NCI-H146 treated with DMSO at 0.1 percent for 48 hours (cell line): ENCODE results near the gene IRX6.

Source experiments
- DNase-seq: peaks from one replicate; lab custom pipeline; 2025; ENCODE audit not compliant: unreplicated experiment; lab: John Stamatoyannopoulos, UW

Gene IRX6

GRCh38 chr16:55322327-55322726 lies 1.7 kb upstream of the IRX6 start:
- no peak for DNase-seq

GRCh38 chr16:55324285-55325079 lies 479 bp downstream of the IRX6 start:
- DNase-seq, result no peak

- DNase-seq, result no peak
Observed at GRCh38 chr16:55325080-55325447, 1.1 kb downstream of the IRX6 start.

DNA sequence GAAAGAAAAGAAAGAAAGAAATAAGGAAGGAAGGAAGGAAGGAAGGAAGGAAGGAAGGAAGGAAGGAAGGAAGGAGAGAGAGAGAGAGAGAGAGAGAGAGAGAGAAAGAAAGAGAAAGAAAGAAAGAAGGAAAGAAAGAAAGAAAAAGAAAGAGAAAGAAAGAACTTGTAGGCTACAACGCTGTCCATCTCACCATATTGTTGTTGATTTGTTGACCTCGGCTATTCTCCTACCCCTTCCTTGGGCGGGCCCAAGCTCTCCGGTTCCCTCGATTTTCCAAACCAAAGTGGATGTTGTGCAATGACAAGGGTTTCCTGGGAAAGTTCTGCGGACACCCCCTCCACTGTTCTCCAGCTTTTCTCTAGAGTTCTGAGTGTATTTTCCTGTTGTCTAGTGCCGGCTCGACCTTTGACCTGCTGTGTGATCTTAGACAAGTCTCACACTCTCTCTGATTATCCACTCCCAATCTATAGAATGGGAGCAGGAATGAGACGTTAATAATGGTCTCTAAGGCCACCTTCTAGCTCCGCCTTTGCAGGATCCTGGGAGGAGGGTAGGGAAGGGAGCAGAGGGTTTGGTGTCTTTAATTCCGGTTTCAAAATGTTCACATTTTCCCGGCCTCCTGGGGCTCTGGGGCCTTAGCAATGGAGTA lies 1.6 kb downstream of the IRX6 start:
- no peak for DNase-seq

DNA sequence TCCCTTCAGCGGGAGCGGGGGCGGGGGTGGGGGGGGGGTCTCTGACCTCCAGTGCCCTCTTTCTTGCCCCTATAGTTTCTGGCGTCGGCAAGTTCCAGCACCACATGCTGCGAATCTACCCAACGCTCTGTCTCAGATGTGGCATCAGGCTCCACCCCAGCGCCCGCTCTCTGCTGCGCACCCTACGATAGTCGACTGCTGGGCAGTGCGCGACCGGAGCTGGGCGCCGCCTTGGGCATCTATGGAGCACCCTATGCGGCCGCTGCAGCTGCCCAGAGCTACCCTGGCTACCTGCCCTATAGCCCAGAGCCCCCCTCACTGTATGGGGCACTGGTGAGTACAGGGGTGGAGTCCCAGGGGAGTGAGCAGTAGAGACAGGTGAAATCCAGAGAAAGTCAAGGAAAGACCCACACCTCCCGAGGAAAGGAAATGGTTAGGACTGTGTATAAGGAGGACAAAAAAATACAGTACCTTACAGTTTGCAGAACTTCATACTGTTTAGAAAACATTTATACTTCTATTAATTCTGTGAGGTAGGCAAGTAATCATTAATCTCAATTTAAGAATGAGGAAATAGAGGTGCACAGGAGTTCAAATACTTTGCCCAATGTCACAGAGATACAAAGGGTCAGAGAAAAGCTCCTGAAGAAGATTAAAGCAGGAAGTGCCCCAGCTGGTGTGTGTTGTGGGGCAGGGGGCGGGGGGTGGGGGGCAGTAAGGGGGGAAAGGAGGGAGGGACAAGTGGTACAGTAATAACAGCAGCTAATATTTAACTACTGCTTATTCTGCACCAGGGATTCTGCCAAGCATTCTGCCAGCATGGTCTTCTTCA lies 2.5 kb downstream of the IRX6 start:
- DNase-seq, result no peak

DNA sequence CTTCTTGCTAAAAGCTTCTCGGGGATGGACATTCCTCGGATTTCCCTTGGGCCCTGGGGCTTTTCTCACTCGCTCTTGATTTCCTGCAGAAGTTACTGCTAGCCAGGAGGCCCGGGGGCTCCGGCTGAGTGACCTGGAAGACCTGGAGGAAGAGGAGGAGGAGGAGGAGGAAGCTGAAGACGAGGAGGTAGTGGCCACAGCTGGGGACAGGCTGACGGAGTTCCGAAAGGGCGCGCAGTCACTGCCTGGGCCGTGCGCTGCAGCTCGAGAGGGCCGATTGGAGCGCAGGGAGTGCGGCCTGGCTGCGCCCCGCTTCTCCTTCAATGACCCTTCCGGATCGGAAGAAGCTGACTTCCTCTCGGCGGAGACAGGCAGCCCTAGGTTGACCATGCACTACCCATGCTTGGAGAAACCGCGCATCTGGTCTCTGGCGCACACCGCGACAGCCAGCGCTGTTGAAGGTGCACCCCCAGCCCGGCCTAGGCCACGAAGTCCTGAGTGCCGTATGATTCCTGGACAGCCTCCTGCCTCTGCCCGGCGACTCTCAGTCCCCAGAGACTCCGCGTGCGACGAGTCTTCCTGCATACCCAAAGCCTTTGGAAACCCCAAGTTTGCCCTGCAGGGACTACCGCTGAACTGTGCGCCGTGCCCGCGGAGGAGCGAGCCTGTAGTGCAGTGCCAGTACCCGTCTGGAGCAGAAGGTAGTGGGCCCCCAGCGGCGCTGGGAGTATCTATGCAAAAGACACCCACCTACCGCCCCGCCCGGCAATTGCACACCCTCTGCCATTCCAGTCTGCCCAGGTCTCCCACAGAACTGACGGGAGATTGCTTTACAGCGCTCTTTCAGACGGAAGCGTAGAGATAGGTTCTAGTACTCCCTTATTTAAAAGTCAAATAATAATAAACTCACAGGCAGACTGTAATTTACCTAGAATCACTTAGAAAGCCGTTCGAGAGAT lies 4.9 kb downstream of the IRX6 start:
- no peak for DNase-seq

DNA sequence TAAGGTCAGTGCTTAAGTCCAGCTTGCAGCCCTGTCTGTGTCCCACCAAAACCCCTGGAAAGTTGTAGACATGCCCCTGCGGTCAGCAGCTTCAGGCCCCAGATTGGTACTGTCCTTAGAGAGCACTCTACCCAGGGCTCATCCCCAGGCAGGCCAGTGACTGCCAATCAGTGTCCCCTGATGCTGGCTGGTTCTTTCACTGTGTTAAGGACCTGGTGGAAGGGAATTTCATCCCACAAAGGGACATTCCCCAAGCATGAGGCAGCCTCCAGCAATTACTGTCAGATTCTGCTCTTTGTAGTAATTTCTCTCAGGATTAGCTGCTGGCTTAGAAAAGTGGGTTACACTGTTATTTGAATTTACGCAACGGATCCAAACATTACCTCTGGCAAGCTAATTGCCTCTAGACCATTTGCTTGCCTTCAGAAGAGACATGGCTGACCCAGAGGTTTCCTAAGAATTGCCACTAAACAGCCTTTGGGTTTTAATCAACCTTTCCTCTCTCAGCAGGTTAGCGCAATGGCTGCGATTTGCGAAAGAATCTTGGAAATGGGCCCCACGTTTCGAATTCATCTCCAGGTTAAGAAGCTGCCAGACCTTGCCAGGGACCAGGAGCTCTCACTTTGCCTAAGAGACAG lies 5.9 kb downstream of the IRX6 start:
- DNase-seq, result no peak

DNA sequence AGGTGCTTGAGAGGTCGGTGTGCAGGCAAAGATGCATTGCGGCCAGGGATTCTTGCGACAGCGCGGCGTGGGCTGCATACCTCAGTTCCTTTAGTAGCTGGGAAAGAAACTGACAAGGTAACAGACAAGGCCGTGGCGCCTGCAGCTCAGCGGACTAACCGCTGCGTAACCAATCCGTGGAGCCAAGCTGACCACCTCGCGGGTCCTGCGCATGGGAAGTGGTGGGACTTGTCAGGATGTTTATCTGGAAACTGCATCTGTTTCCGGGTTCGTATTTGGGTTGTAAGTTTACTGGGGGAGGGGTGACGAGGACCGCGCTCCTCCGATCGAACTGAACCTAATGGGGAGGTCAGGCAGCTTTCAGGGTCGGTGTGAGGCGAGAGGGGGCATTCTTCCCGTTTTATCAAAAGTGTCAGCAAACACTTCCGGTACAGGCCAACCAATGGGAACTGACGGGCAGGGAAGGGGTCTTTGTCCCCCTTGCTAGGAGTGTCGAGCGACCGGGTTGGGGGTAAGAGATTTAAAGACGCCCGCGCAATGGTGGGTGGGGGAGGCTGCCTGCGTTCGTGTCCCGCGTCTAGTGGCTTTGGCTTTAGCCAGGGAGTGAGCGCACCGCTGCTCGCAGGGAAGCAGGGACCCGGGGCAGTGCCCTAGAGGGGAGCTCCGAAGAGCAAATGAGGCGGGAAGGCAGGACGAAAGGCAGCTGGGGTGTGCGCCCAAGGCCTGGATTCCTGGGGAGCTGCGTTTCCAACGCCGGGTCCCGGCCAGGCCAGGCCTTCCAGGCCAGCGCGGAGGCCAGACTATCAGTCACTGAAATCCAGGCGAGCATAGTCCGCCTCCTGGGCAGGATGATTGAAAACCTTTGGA lies 7.0 kb downstream of the IRX6 start:
- no peak for DNase-seq

DNA sequence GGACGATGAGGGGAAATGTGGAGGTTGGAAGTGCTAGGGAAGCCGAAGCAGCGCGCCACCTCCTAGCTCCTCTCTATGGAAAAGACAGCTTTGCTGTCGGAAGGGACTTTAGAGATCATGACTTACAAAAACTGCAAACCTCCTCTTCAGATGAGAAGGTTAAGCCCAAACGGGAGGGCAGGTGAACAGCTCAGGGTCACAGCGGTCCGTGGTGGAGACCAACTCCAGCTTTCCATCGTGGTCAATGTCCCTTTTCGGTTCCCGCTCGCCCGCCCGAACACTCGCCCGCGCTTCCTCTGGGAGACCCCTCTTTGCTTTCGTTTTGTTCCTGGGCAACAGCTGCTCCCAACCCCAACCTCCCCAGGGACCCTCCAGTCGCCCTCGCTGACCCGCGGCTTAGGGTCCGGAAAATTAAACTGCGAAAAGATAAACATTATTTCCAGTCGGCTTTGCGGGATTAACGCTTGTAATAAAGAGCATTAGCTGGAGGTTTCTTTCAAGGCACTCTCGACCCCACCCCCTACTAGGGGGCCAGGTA lies 7.7 kb downstream of the IRX6 start:
- DNase-seq, result no peak

DNA sequence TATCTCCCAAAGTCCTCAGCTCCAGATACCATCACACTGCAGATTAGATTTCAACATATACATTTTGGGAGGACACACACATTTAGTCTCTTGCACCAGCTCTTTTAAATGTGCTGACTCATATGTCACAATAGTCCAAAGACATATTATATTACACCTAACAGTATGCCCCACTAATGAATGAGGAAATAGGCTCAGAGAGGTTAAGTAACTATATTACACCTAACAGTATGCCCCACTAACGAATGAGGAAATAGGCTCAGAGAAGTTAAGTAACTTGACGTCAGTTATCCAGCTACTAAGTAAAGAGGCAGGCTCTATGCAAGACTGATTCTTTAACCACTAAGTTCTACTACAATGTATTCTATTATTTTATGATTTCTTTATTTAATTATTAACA lies 9.7 kb downstream of the IRX6 start:
- DNase-seq, result no peak

- DNase-seq, result no peak
Observed at GRCh38 chr16:55338646-55339045, 14.6 kb downstream of the IRX6 start.

GRCh38 chr16:55340445-55340844 lies 16.4 kb downstream of the IRX6 start:
- no peak for DNase-seq

DNA sequence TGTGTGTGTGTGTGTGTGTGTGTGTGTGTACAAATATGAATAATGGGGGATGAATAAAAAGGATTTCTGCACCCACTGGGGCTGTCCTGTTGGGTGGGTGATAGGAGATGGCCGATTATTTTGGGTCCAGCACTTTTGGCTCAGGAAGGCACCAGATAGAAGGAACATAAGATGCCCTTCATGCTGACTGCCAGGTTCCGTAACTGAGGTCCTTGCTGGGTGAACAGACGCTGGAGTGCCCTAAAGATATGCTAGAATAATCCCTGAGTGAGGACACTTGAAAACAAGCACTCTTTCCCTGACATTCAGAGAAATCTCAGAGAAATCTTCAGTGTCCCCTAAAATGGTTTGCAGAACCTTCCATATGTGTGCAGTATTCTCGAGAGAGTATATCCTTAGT lies 17.7 kb downstream of the IRX6 start:
- DNase-seq, result no peak

GRCh38 chr16:55346475-55346874 lies 22.5 kb downstream of the IRX6 start:
- DNase-seq, result no peak

DNA sequence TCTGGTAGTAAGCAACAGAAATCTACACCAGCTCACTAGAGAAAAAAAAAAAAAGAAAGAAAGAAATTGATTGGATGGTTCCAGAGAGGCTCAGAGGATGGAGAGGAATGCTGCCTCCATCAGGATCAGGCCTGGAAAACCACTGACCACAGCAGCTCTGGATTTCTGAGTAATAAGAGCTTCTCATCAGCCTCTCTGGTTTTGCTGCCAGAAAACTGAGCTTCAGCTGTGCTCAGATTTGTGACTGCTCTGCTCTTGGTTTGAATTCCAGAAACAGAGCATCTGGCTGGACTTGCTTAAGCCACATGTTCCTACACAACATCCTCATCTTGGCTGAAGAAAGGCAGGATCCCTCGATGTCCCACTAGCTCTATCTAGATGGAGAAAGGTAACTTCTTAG lies 25.9 kb downstream of the IRX6 start:
- DNase-seq, result no peak

GRCh38 chr16:55350984-55351383 lies 27.0 kb downstream of the IRX6 start:
- no peak for DNase-seq

DNA sequence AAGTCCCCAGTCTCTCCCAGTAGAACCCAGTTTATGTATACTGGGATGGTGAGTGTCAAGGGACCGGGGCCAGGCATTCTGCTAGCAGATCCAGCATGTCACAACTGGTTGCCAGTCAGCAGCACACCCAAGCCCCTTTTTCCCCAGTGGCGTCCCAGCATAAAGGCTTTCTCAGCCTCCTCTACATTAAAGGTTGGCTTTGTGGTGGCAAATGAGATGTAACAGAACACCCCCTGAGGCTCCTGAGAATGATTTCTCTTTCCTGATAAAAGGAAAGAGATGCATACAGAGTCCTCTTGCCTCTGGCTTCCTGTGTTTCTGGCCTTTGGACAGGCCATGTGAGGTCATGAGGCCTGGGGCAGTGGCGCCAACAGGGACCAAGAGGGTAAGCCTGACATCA lies 27.9 kb downstream of the IRX6 start:
- no peak for DNase-seq

GRCh38 chr16:55357241-55357640 lies 33.2 kb downstream of the IRX6 start:
- no peak for DNase-seq

DNA sequence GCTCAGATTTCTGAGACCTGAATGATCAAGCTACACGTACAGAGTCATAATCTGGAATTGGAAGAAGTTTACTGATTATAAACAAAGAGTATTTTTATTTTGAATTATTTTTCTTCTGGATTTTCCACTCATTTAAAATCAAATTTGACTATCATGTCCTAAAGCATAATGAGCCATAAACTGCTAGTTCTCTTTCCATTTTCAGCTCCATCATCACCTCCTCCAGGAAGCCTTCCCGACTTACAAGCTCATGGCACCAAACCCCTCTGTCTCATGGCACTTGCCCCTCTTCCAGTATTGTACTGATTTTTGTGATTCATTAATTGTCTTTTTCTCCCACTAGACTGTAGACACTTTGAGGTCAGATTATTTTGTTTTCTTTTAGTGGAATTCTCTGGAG lies 35.9 kb downstream of the IRX6 start:
- no peak for DNase-seq
